ENCODE data around the gene GABRP.

DNA sequence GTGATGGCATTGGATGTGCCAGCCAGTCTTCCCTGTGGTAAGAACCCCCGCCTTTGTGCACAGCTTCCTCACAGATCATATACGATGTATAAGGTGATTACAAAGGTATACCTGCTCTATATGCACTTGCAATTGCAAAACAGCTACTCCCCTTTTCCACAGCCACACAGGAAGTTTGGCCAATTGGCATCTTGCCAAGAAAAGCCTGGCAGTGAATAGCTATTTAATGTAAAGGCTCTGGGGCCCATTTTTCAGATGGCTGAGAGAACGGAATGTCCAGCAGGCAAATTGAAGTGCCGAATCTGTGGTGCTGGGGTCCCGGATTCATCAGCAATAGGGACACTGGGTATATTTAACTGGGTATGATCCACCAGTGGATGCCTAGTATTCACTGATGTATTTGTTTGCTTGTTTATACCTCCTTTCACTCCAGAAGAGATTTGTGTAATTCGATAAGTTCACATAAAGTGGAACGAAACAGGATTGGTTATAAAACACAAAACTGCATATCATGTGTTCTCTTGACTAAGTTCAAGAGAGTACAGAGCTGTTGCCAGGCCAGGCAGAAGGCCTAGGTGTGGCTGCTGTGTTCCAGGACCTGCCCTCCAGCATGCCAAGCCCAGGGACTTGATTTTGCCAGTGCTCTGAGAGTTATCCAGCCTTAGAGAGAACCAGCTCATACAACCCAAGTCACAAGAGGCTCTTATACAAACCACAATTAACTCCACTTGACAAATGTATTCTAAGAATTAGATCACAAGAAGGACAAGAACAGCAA lies 27.7 kb upstream of the GABRP start:
- TF ChIP-seq GATA2 (IDR thresholded peaks at IDR 0.05; ENCODE audit: low read depth, low read length) (no peak), GATA3 (IDR thresholded peaks at IDR 0.05; ENCODE audit: low read depth, low read length) (no peak)
